Omental fat pad (tissue), 4 donors: Measurements from ENCODE around the gene ANKS6. TPM values are rescaled to one million over a fixed set of nuclear protein-coding genes. Genes with fewer than 3 reads are reported as not detected.

ENCODE experiments used
- ATAC-seq: fragments of 150-250 bp; one replicate; pipeline ENCODE4 v1.9.1; 2016; ENCODE audit warnings: mild to moderate bottlenecking, moderate library complexity; ENCODE audit not compliant: low FRiP score
- DNase-seq: peaks from one replicate; pipeline ENCODE4 v3.0.0-alpha.2; 2019; ENCODE audit warnings: low spot score
- CTCF ChIP-seq, 3 donors: fragments of 450-650 bp; IDR thresholded peaks; one replicate each; pipeline ENCODE4 v1.5.1; 2016 to 2017; ENCODE audit warnings: antibody characterized with exemption in 3 of 3, mild to moderate bottlenecking in 3 of 3, moderate library complexity in 2 of 3
- total RNA-seq, 4 donors: library from RNA; depleted of rRNA; stranded (reverse); fragments of >200 nt; gene quantifications; one replicate each; pipeline ENCODE4 v1.1.0, GENCODE V29; 2016

The ANKS6 gene
- total RNA-seq, 4 donors from 2014 or later: 14.7 to 24.7 (median 20.4) TPM

- DNase-seq: no peak
- TF ChIP-seq CTCF (IDR thresholded peaks at IDR 0.05): no peak
- ATAC-seq: no peak
Measured at GRCh38 chr9:98818764-98819163, 22.4 kb upstream of the ANKS6 start.

GRCh38 chr9:98815391-98815951 lies 19.1 kb upstream of the ANKS6 start:
- ATAC-seq: no peak
- TF ChIP-seq CTCF (IDR thresholded peaks at IDR 0.05): no peak
- no peak for DNase-seq

- DNase-seq (no peak), ATAC-seq (peak; percentile 76)
- no peak for TF ChIP-seq CTCF (IDR thresholded peaks at IDR 0.05)
Measured at GRCh38 chr9:98811051-98811650, 14.8 kb upstream of the ANKS6 start.

GRCh38 chr9:98810102-98810842 lies 13.9 kb upstream of the ANKS6 start:
- no peak for ATAC-seq
- no peak for TF ChIP-seq CTCF (IDR thresholded peaks at IDR 0.05)
- DNase-seq: no peak

GRCh38 chr9:98809311-98810101 lies 13.2 kb upstream of the ANKS6 start:
- no peak for ATAC-seq

GRCh38 chr9:98808875-98809274 lies 12.5 kb upstream of the ANKS6 start:
- no peak for TF ChIP-seq CTCF (IDR thresholded peaks at IDR 0.05)
- no peak for DNase-seq
- ATAC-seq: no peak

More at GRCh38 chr9:98809311-98810101, 13.2 kb upstream of the ANKS6 start:
- no peak for TF ChIP-seq CTCF (IDR thresholded peaks at IDR 0.05)
- DNase-seq: no peak
